Upper lobe of left lung (tissue), 4 donors: ENCODE data around the gene LDLRAD2.

ENCODE experiments used
- CTCF ChIP-seq, 6 experiments: fragments of 450-650 bp in 4 of 6; fragments of 200-600 bp in 2 of 6; sonication (generic) in 2 of 6; IDR thresholded peaks; one replicate each; pipeline ENCODE4 v1.5.1; 2016 to 2019; ENCODE audit warnings: antibody characterized with exemption in 6 of 6
- POLR2A ChIP-seq, 4 donors: fragments of 450-650 bp; IDR thresholded peaks; one replicate each; pipeline ENCODE4 v1.5.1; 2016 to 2017; ENCODE audit warnings: antibody characterized with exemption in 4 of 4, mild to moderate bottlenecking in 2 of 4
- POLR2AphosphoS5 ChIP-seq, 2 donors: sonication (generic); formaldehyde crosslinking; IDR thresholded peaks; one replicate each; pipeline ENCODE4 v1.5.1; 2017; ENCODE audit warnings: antibody characterized with exemption in 2 of 2

GRCh38 chr1:21830792-21831453 lies 18.9 kb downstream of the LDLRAD2 start:
- TF ChIP-seq CTCF (IDR thresholded peaks at IDR 0.05): no peak
- TF ChIP-seq POLR2A (IDR thresholded peaks at IDR 0.05): no peak
- TF ChIP-seq POLR2AphosphoS5 (IDR thresholded peaks at IDR 0.05): no peak
